H1 (cell line): ENCODE data around the gene CHD1. TPM values are rescaled to one million over a fixed set of nuclear protein-coding genes. Genes with fewer than 3 reads are reported as not detected.

ENCODE experiments used
- ATF3 ChIP-seq: IDR thresholded peaks from 2 replicates; pipeline ENCODE4 v1.6.1; 2011; ENCODE audit warnings: low read depth, mild to moderate bottlenecking, low read length; ENCODE audit not compliant: insufficient read depth
- TAF1 ChIP-seq: IDR thresholded peaks from 2 replicates; pipeline ENCODE4 v1.6.1; 2011; ENCODE audit warnings: mild to moderate bottlenecking, low read depth, low read length
- TAF7 ChIP-seq: optimal IDR thresholded peaks from 2 replicates; pipeline ENCODE3; 2011; ENCODE audit warnings: low read depth, mild to moderate bottlenecking, inconsistent platforms, low read length, moderate library complexity, borderline replicate concordance
- TEAD4 ChIP-seq: IDR thresholded peaks from 2 replicates; pipeline ENCODE4 v1.6.1; 2012; ENCODE audit warnings: low read depth, low read length, inconsistent platforms, mixed read lengths
- USF2 ChIP-seq: IDR thresholded peaks from 2 replicates; pipeline ENCODE4 v1.6.1; 2011; ENCODE audit warnings: low read length, improper control_type of control experiment
- polyA plus RNA-seq, 7 experiments: library from polyadenylated mRNA; depleted of rRNA in 3 of 7; stranded (reverse) in 5 of 7; unstranded in 2 of 7; fragments of >200 nt in 5 of 7; fragments of 200-250 nt in 2 of 7; gene quantifications; 1 replicate in 5 of 7; 2 replicates in 1 of 7; 4 replicates in 1 of 7; pipeline versions ENCODE4 v1.2.1 to v1.2.3, GENCODE V29; 2011 to 2013; ENCODE audit warnings: missing spikeins in 2 of 7, mixed read lengths in 2 of 7
- total RNA-seq: library from RNA; stranded (reverse); fragmentation: NEBNext Ultra II Directional; extraction: Animal tissue kit (Norgen Biotek cat#: 25700); gene quantifications from 2 replicates; pipeline ENCODE4 v1.2.1, GENCODE V29; 2021

The CHD1 gene
- total and polyA plus RNA-seq, 2 of the 8 experiments (the other 6 are each of a cell fraction or from before 2014, with no cell fraction given), result 15.6 to 53.0 TPM

GRCh38 chr5:98840946-98841345, 87.9 kb downstream of the CHD1 start (continued):
- no peak for TF ChIP-seq USF2
- no peak for TF ChIP-seq TAF7
- no peak for TF ChIP-seq ATF3
- TF ChIP-seq TEAD4, result no peak
- no peak for TF ChIP-seq TAF1
